SK-N-SH (cell line): ENCODE measurements around the gene OLFM1. TPM values are rescaled to one million over a fixed set of nuclear protein-coding genes. Genes with fewer than 3 reads are reported as not detected.

Experiments
- CTCF ChIA-PET: fragments of 300-600, 350-600 bp; formaldehyde crosslinking; extraction: SDS; loops from one replicate; lab custom pipeline; 2021; lab: Yijun Ruan, JAX
- POLR2A ChIA-PET: fragments of 350-600 bp; sonication (Branson Sonifier 250); formaldehyde crosslinking; extraction: SDS; loops from one replicate; lab custom pipeline; 2020; ENCODE audit warnings: antibody characterized with exemption, inconsistent platforms; lab: Yijun Ruan, JAX
- DNase-seq: peaks from one replicate; pipeline ENCODE4 v3.0.0; 2012
- H2AFZ ChIP-seq: fragments of 200-600 bp; sonication (generic); 2 replicates; pipeline ENCODE4 v1.8.1; 2016; ENCODE audit warnings: antibody characterized with exemption, mild to moderate bottlenecking, low read depth
- H3F3A ChIP-seq: fragments of 200-600 bp; sonication (generic); replicated peaks from 2 replicates; pipeline ENCODE3; 2016; ENCODE audit warnings: antibody characterized with exemption, mild to moderate bottlenecking; ENCODE audit not compliant: insufficient read depth
- H3K27ac ChIP-seq, 2 experiments: fragments of 200-500 bp in 1 of 2; fragments of 200-600 bp in 1 of 2; sonication (Bioruptor generic) in 1 of 2; sonication (generic), shearing (Covaris generic) in 1 of 2; 2 replicates each; pipeline versions ENCODE4 v1.5.1 to v1.6.1; 2014 to 2016; ENCODE audit warnings: low read depth in 2 of 2, inconsistent platforms in 1 of 2, low read length in 1 of 2, mild to moderate bottlenecking in 1 of 2, mixed read lengths in 1 of 2
- H3K27me3 ChIP-seq: fragments of 200-600 bp; sonication (generic), shearing (Covaris generic); 2 replicates; pipeline ENCODE4 v1.6.1; 2016; ENCODE audit warnings: mixed run types; ENCODE audit not compliant: insufficient read depth
- H3K36me3 ChIP-seq, 2 experiments: fragments of 200-500 bp in 1 of 2; fragments of 200-600 bp in 1 of 2; sonication (Bioruptor generic) in 1 of 2; sonication (generic) in 1 of 2; replicated peaks in 1 of 2; 2 replicates each; pipeline versions ENCODE3 to v1.5.1; 2014 to 2016; ENCODE audit warnings: low read length in 1 of 2, mild to moderate bottlenecking in 1 of 2; ENCODE audit not compliant: insufficient read depth in 2 of 2, control insufficient read depth in 1 of 2
- H3K4me1 ChIP-seq, 2 experiments: fragments of 200-500 bp in 1 of 2; fragments of 200-600 bp in 1 of 2; sonication (Bioruptor generic) in 1 of 2; sonication (generic), shearing (Covaris generic) in 1 of 2; 2 replicates each; pipeline versions ENCODE4 v1.5.1 to v1.6.1; 2014 to 2016; ENCODE audit warnings: low read depth in 1 of 2, low read length in 1 of 2, mixed run types in 1 of 2; ENCODE audit not compliant: insufficient read depth in 2 of 2, control insufficient read depth in 1 of 2
- H3K4me2 ChIP-seq: fragments of 200-600 bp; sonication (generic), shearing (Covaris generic); 2 replicates; pipeline ENCODE4 v1.6.1; 2017; ENCODE audit warnings: mixed run types
- H3K4me3 ChIP-seq, 2 experiments: fragments of 200-500 bp in 1 of 2; fragments of 200-600 bp in 1 of 2; sonication (Bioruptor generic) in 1 of 2; sonication (generic), shearing (Covaris generic) in 1 of 2; 2 replicates each; pipeline versions ENCODE4 v1.5.1 to v1.8.1; 2014 to 2016; ENCODE audit warnings: low read depth in 2 of 2, inconsistent platforms in 1 of 2, low read length in 1 of 2, mild to moderate bottlenecking in 1 of 2, mixed read lengths in 1 of 2, moderate library complexity in 1 of 2
- H3K79me2 ChIP-seq: fragments of 200-600 bp; sonication (generic); 2 replicates; pipeline ENCODE4 v1.8.1; 2017; ENCODE audit warnings: mild to moderate bottlenecking; ENCODE audit not compliant: insufficient read depth
- H3K9ac ChIP-seq: fragments of 200-600 bp; sonication (generic); 2 replicates; pipeline ENCODE4 v1.6.1; 2017; ENCODE audit warnings: mixed run types
- H3K9me2 ChIP-seq: fragments of 200-600 bp; sonication (generic); 2 replicates; pipeline ENCODE4 v1.6.1; 2017; ENCODE audit warnings: mixed run types
- H3K9me3 ChIP-seq: fragments of 200-600 bp; sonication (generic); 2 replicates; pipeline ENCODE4 v1.6.1; 2017; ENCODE audit warnings: mixed run types, mild to moderate bottlenecking, moderate library complexity
- H4K20me1 ChIP-seq: fragments of 200-600 bp; sonication (generic); 2 replicates; pipeline ENCODE4 v1.6.1; 2017; ENCODE audit warnings: mild to moderate bottlenecking, mixed run types; ENCODE audit not compliant: insufficient read depth
- CHD2 ChIP-seq: fragments of 150-350 bp; IDR thresholded peaks from 2 replicates; pipeline ENCODE4 v1.6.1; 2018; ENCODE audit warnings: low read length; ENCODE audit not compliant: partially characterized antibody
- CTCF ChIP-seq: fragments of 200-600 bp; sonication (generic); IDR thresholded peaks from 2 replicates; pipeline ENCODE4 v1.6.1; 2017; ENCODE audit warnings: antibody characterized with exemption, mild to moderate bottlenecking, moderate library complexity
- EP300 ChIP-seq, 2 experiments: IDR thresholded peaks; 2 replicates each; pipeline versions ENCODE4 v1.4.0 to v1.6.1; 2012; ENCODE audit warnings: borderline replicate concordance in 1 of 2, low read depth in 1 of 2, low read length in 1 of 2
- FOSL2 ChIP-seq: IDR thresholded peaks from 2 replicates; pipeline ENCODE4 v1.4.0; 2012; ENCODE audit warnings: low read depth, mild to moderate bottlenecking, moderate library complexity, borderline replicate concordance
- FOXM1 ChIP-seq: IDR thresholded peaks from 2 replicates; pipeline ENCODE4 v1.4.0; 2012; ENCODE audit warnings: low read depth, mild to moderate bottlenecking
- IRF3 ChIP-seq: fragments of 150-350 bp; IDR thresholded peaks from 2 replicates; pipeline ENCODE4 v1.6.1; 2016; ENCODE audit warnings: mild to moderate bottlenecking, low read depth, low read length
- MEF2A ChIP-seq: IDR thresholded peaks from 2 replicates; pipeline ENCODE4 v1.4.0; 2012; ENCODE audit warnings: low read depth, borderline replicate concordance
- MXI1 ChIP-seq: IDR thresholded peaks from 2 replicates; pipeline ENCODE4 v1.6.1; 2012; ENCODE audit warnings: mild to moderate bottlenecking, low read depth, low read length, improper control_type of control experiment
- NFIC ChIP-seq: IDR thresholded peaks from 2 replicates; pipeline ENCODE4 v1.4.0; 2012; ENCODE audit warnings: borderline replicate concordance
- POLR2AphosphoS5 ChIP-seq: IDR thresholded peaks from 2 replicates; pipeline ENCODE4 v1.6.1; 2012; ENCODE audit warnings: low read depth, low read length
- RAD21 ChIP-seq: IDR thresholded peaks from 2 replicates; pipeline ENCODE4 v1.6.1; 2012; ENCODE audit warnings: mild to moderate bottlenecking, low read length
- REST ChIP-seq: IDR thresholded peaks from 2 replicates; pipeline ENCODE4 v1.6.1; 2012; ENCODE audit warnings: mild to moderate bottlenecking, low read depth, low read length, moderate library complexity
- RXRA ChIP-seq: IDR thresholded peaks from 2 replicates; pipeline ENCODE4 v1.4.0; 2012; ENCODE audit warnings: low read depth, mild to moderate bottlenecking, borderline replicate concordance
- SMC3 ChIP-seq: IDR thresholded peaks from 2 replicates; pipeline ENCODE4 v1.6.1; 2012; ENCODE audit warnings: low read depth, low read length, improper control_type of control experiment
- WGBS: methylation state at CpG from one replicate; pipeline ENCODE4 v1.1.6; 2017; ENCODE audit warnings: low lambda C conversion rate; 5-methylcytosine and 5-hydroxymethylcytosine counted together
- polyA plus RNA-seq, 3 experiments: library from polyadenylated mRNA; depleted of rRNA; stranded (reverse); fragments of >200 nt; gene quantifications; 2 replicates each; pipeline ENCODE4 v1.2.3, GENCODE V29; 2012

OLFM1 gene
- polyA plus RNA-seq, 1 of the 3 experiments (the other 2 are of a cell fraction), result 15.9 TPM

GRCh38 chr9:135061441-135061840 lies 26.0 kb upstream of the OLFM1 start:
- DNase-seq, result no peak
- POLR2A ChIA-PET, result no interaction called here
- CTCF ChIA-PET, result interaction anchor here (1.6 to 2.1 kb wide), 2 partner anchors 9 to 10 kb away, joined by 3 to 5 read pairs; no protein-coding TSS in a partner anchor

More at GRCh38 chr9:135061441-135061840, 26.0 kb upstream of the OLFM1 start:
- no peaks in the 10 kb centered on the region for H3K9me3 ChIP-seq
- no peaks in the 10 kb centered on the region for H3K79me2 ChIP-seq
- no peaks in the 10 kb centered on the region for H3K4me1 ChIP-seq
- no peak overlapping the region for H2AFZ ChIP-seq
- no peak overlapping the region for H3K27ac ChIP-seq
- H3K27me3 ChIP-seq, result no peaks in the 10 kb centered on the region
- no peak for TF ChIP-seq SMC3
- TF ChIP-seq CTCF, result no peak
- TF ChIP-seq EP300 (IDR thresholded peaks at IDR 0.05; ENCODE audit: borderline replicate concordance in 1 of 2, low read depth in 1 of 2, low read length in 1 of 2), result no peak
- TF ChIP-seq CHD2, result no peak
- no peak for TF ChIP-seq REST
- no peak for TF ChIP-seq RAD21
- no peak for TF ChIP-seq MXI1
- TF ChIP-seq FOSL2, result no peak
- no peak for TF ChIP-seq RXRA
- no peak for TF ChIP-seq POLR2AphosphoS5
- no peak for TF ChIP-seq IRF3
- TF ChIP-seq MEF2A, result no peak
- no peak for TF ChIP-seq NFIC
- no peak for TF ChIP-seq FOXM1
- H3K36me3 ChIP-seq, result no peaks in the 10 kb centered on the region
- no peaks in the 10 kb centered on the region for H3F3A ChIP-seq
- H3K9ac ChIP-seq, result no peak overlapping the region
- H4K20me1 ChIP-seq, result no peaks in the 10 kb centered on the region
- H3K9me2 ChIP-seq, result no peaks in the 10 kb centered on the region
- H3K4me3 ChIP-seq, result no peak overlapping the region
- no peak overlapping the region for H3K4me2 ChIP-seq
- WGBS, result 56% methylated on average over 12 of the region's 12 CpGs
